Heart left ventricle (tissue), 13 donors: ENCODE results near the gene PRPS1L1.

Experiments used
- POLR2A ChIP-seq, 2 donors: fragments of 450-650 bp; IDR thresholded peaks; one replicate each; pipeline ENCODE4 v1.6.1; 2017; ENCODE audit warnings: antibody characterized with exemption in 2 of 2, mild to moderate bottlenecking in 2 of 2, moderate library complexity in 2 of 2
- TF ChIP-seq, protein P1 (sequence below), 12 donors: fragments of 200-600 bp; sonication (generic) in 4 of 12; IDR thresholded peaks; one replicate each; pipeline versions ENCODE4 v1.5.0 to v1.8.0; 2018 to 2022; ENCODE audit warnings: antibody characterized with exemption in 12 of 12, mild to moderate bottlenecking in 5 of 12
- donor health status: ischemic (EF 13 %, LVEDD 7.1; RV severe dilation, severe dysfunction).
- donor health status: DM: no; HTN: yes; CAD: no.
- donor health status: DM: no; HTN: no; CAD: no.
- donor health status: ischemic (EF 25% LVEDD 6.9; RV normal size, moderate dysfunction).
- donor health status: ischemic (EF 25% LVEDD 5.7; RV mildly dilated, moderate dysfunction).
- donor health status: ischemic (EF 35%, LVEDD 5.7; RV mildly dilated, moderate dysfunction).
- donor health status: nonischemic (EF 11% LVEDD 7.7; RV severe dilation, severe dysfunction).
- donor health status: DM: yes; HTN: yes; CAD: no.
- donor health status: PGD.
- donor health status: ischemic (EF 29% LVEDD 5.4; RV normal size, mild dysfunction).
- donor health status: nonischemic (EF 23%, LVEDD 6.1; RV moderate dilation, normal function).

DNA sequence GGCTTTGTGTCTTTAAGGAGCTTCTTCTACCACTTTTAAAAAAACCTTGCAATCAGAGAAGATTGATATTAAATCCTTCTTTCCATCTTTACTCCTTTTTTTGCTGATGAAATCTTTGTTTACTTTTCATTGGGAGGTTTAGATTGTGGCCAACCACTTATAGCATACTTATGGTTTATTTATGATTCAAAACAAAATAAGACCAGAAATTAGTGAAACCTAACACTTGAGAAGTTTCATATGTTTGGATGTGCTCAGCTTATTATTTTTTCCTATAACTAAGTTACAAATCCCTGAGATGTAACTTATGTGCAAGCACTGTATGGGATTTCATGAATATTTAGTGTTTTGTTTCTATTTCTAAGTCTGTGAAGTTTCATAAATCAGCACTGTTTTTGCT is 13.5 kb upstream of the PRPS1L1 start:
- TF ChIP-seq POLR2A (IDR thresholded peaks at IDR 0.05): no peak
- TF ChIP-seq, protein P1, sequence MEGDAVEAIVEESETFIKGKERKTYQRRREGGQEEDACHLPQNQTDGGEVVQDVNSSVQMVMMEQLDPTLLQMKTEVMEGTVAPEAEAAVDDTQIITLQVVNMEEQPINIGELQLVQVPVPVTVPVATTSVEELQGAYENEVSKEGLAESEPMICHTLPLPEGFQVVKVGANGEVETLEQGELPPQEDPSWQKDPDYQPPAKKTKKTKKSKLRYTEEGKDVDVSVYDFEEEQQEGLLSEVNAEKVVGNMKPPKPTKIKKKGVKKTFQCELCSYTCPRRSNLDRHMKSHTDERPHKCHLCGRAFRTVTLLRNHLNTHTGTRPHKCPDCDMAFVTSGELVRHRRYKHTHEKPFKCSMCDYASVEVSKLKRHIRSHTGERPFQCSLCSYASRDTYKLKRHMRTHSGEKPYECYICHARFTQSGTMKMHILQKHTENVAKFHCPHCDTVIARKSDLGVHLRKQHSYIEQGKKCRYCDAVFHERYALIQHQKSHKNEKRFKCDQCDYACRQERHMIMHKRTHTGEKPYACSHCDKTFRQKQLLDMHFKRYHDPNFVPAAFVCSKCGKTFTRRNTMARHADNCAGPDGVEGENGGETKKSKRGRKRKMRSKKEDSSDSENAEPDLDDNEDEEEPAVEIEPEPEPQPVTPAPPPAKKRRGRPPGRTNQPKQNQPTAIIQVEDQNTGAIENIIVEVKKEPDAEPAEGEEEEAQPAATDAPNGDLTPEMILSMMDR (IDR thresholded peaks at IDR 0.05): no peak
